ENCODE measurements around the gene ATP2B3.

The ATP2B3 gene

GRCh38 chrX:153626863-153627674 lies 109.6 kb downstream of the ATP2B3 start:
- H3K9me3 ChIP-seq (ENCODE audit: control insufficient read depth in 5 of 5, low read length in 5 of 5) = peaks cover 8 to 18% (median 10%) of the 10 kb centered on the region in 5 donors
- H3K4me1 ChIP-seq (ENCODE audit: control insufficient read depth in 5 of 5, insufficient read depth in 5 of 5, low read length in 5 of 5) = peaks cover 0 to 15% (median 5%) of the 10 kb centered on the region in 5 donors
- peaks cover 0 to 38% (median 22%) of the 10 kb centered on the region in 5 donors for H3K27me3 ChIP-seq (ENCODE audit: control insufficient read depth in 5 of 5, insufficient read depth in 4 of 5, low read length in 5 of 5)
- no peaks in the 10 kb centered on the region for H3K36me3 ChIP-seq (ENCODE audit: control insufficient read depth in 5 of 5, insufficient read depth in 5 of 5, low read length in 5 of 5)
- H3K9ac ChIP-seq (ENCODE audit: low read length in 5 of 5) = no peak overlapping the region
- no peak overlapping the region for H3K27ac ChIP-seq (ENCODE audit: low read depth, low read length)
- no peak overlapping the region for H3K4me3 ChIP-seq (ENCODE audit: low read depth in 1 of 5, low read length in 5 of 5)

- Histone ChIP-seq H3K4me3 (ENCODE audit: low read depth in 1 of 5, low read length in 5 of 5) (no peak overlapping the region), H3K27me3 (ENCODE audit: control insufficient read depth in 5 of 5, insufficient read depth in 4 of 5, low read length in 5 of 5) (peaks cover 0 to 39% (median 22%) of the 10 kb centered on the region in 5 donors), H3K9me3 (ENCODE audit: control insufficient read depth in 5 of 5, low read length in 5 of 5) (peaks cover 8 to 18% (median 14%) of the 10 kb centered on the region in 5 donors), H3K36me3 (ENCODE audit: control insufficient read depth in 5 of 5, insufficient read depth in 5 of 5, low read length in 5 of 5) (no peaks in the 10 kb centered on the region), H3K4me1 (ENCODE audit: control insufficient read depth in 5 of 5, insufficient read depth in 5 of 5, low read length in 5 of 5) (peaks cover 0 to 11% (median 4%) of the 10 kb centered on the region in 5 donors), H3K9ac (ENCODE audit: low read length in 5 of 5) (no peak overlapping the region), H3K27ac (ENCODE audit: low read depth, low read length) (no peak overlapping the region)
These were observed 110.3 kb downstream of the ATP2B3 start for GRCh38 chrX:153627675-153628111.

- Histone ChIP-seq H3K27ac (ENCODE audit: low read depth, low read length) (no peak overlapping the region), H3K4me1 (ENCODE audit: control insufficient read depth in 5 of 5, insufficient read depth in 5 of 5, low read length in 5 of 5) (peaks cover 0 to 8% (median 0%) of the 10 kb centered on the region in 5 donors), H3K4me3 (ENCODE audit: low read depth in 1 of 5, low read length in 5 of 5) (no peak overlapping the region), H3K36me3 (ENCODE audit: control insufficient read depth in 5 of 5, insufficient read depth in 5 of 5, low read length in 5 of 5) (no peaks in the 10 kb centered on the region), H3K9me3 (ENCODE audit: control insufficient read depth in 5 of 5, low read length in 5 of 5) (peaks cover 8 to 18% (median 14%) of the 10 kb centered on the region in 5 donors), H3K9ac (ENCODE audit: low read length in 5 of 5) (no peak overlapping the region), H3K27me3 (ENCODE audit: control insufficient read depth in 5 of 5, insufficient read depth in 4 of 5, low read length in 5 of 5) (peaks cover 0 to 39% (median 22%) of the 10 kb centered on the region in 5 donors)
These were observed 110.7 kb downstream of the ATP2B3 start for GRCh38 chrX:153628129-153628528.

- peaks cover 0 to 8% (median 0%) of the 10 kb centered on the region in 5 donors for H3K4me1 ChIP-seq (ENCODE audit: control insufficient read depth in 5 of 5, insufficient read depth in 5 of 5, low read length in 5 of 5)
- H3K4me3 ChIP-seq (ENCODE audit: low read depth in 1 of 5, low read length in 5 of 5) = no peak overlapping the region
- H3K36me3 ChIP-seq (ENCODE audit: control insufficient read depth in 5 of 5, insufficient read depth in 5 of 5, low read length in 5 of 5) = no peaks in the 10 kb centered on the region
- no peak overlapping the region for H3K27ac ChIP-seq (ENCODE audit: low read depth, low read length)
- H3K9me3 ChIP-seq (ENCODE audit: control insufficient read depth in 5 of 5, low read length in 5 of 5) = peaks cover 8 to 18% (median 14%) of the 10 kb centered on the region in 5 donors
- H3K27me3 ChIP-seq (ENCODE audit: control insufficient read depth in 5 of 5, insufficient read depth in 4 of 5, low read length in 5 of 5) = peaks cover 0 to 35% (median 23%) of the 10 kb centered on the region in 5 donors
- H3K9ac ChIP-seq (ENCODE audit: low read length in 5 of 5) = no peak overlapping the region
These were observed 111.2 kb downstream of the ATP2B3 start for GRCh38 chrX:153628665-153629064.

- Histone ChIP-seq H3K4me3 (ENCODE audit: low read depth in 1 of 5, low read length in 5 of 5) (no peak overlapping the region), H3K9me3 (ENCODE audit: control insufficient read depth in 5 of 5, low read length in 5 of 5) (peaks cover 8 to 18% (median 14%) of the 10 kb centered on the region in 5 donors), H3K9ac (ENCODE audit: low read length in 5 of 5) (no peak overlapping the region), H3K4me1 (ENCODE audit: control insufficient read depth in 5 of 5, insufficient read depth in 5 of 5, low read length in 5 of 5) (peaks cover 3 to 12% (median 9%) of the 10 kb centered on the region in 5 donors), H3K27ac (ENCODE audit: low read depth, low read length) (no peak overlapping the region), H3K36me3 (ENCODE audit: control insufficient read depth in 5 of 5, insufficient read depth in 5 of 5, low read length in 5 of 5) (no peaks in the 10 kb centered on the region), H3K27me3 (ENCODE audit: control insufficient read depth in 5 of 5, insufficient read depth in 4 of 5, low read length in 5 of 5) (peaks cover 0 to 19% (median 16%) of the 10 kb centered on the region in 5 donors)
These were observed 113.9 kb downstream of the ATP2B3 start for GRCh38 chrX:153631346-153631745.

- Histone ChIP-seq H3K27ac (ENCODE audit: low read depth, low read length) (no peak overlapping the region), H3K9me3 (ENCODE audit: control insufficient read depth in 5 of 5, low read length in 5 of 5) (peaks cover 8 to 18% (median 14%) of the 10 kb centered on the region in 5 donors), H3K4me3 (ENCODE audit: low read depth in 1 of 5, low read length in 5 of 5) (no peak overlapping the region), H3K4me1 (ENCODE audit: control insufficient read depth in 5 of 5, insufficient read depth in 5 of 5, low read length in 5 of 5) (peaks cover 3 to 12% (median 9%) of the 10 kb centered on the region in 5 donors), H3K36me3 (ENCODE audit: control insufficient read depth in 5 of 5, insufficient read depth in 5 of 5, low read length in 5 of 5) (no peaks in the 10 kb centered on the region), H3K9ac (ENCODE audit: low read length in 5 of 5) (no peak overlapping the region), H3K27me3 (ENCODE audit: control insufficient read depth in 5 of 5, insufficient read depth in 4 of 5, low read length in 5 of 5) (peaks cover 0 to 21% (median 16%) of the 10 kb centered on the region in 5 donors)
These were observed 114.6 kb downstream of the ATP2B3 start for GRCh38 chrX:153631907-153632594.

Data from subcutaneous abdominal adipose tissue (tissue), 5 donors.